RWPE2 (cell line): ENCODE data around the gene ZDHHC22.

Experiments
- ATAC-seq: fragments of 200-7000 bp; cut with Tn5 transposase; 3 replicates; pipeline ENCODE4 v1.9.1; 2021; ENCODE audit warnings: low read depth
- DNase-seq: peaks from one replicate; pipeline ENCODE4 v3.0.0-alpha.2; 2020; ENCODE audit warnings: low spot score
- H3K27ac ChIP-seq: fragments of 450-650 bp; 2 replicates; pipeline ENCODE4 v1.5.1; 2017; ENCODE audit warnings: mild to moderate bottlenecking; ENCODE audit not compliant: poor library complexity, severe bottlenecking
- H3K27me3 ChIP-seq: fragments of 250-450 bp; sonication (Bioruptor Pico); 2 replicates; pipeline ENCODE4 v1.5.1; 2021; ENCODE audit warnings: mild to moderate bottlenecking, moderate library complexity; ENCODE audit not compliant: insufficient read depth, poor library complexity, severe bottlenecking
- H3K36me3 ChIP-seq: fragments of 250-450 bp; sonication (Bioruptor Pico); 2 replicates; pipeline ENCODE4 v1.5.1; 2020; ENCODE audit warnings: low read depth, mild to moderate bottlenecking, moderate library complexity
- H3K4me1 ChIP-seq: fragments of 250-450 bp; sonication (Bioruptor Pico); 2 replicates; pipeline ENCODE4 v1.5.1; 2021; ENCODE audit warnings: mild to moderate bottlenecking, moderate library complexity; ENCODE audit not compliant: insufficient read depth, poor library complexity, severe bottlenecking
- H3K4me3 ChIP-seq: fragments of 250-450 bp; sonication (Bioruptor Pico); 2 replicates; pipeline ENCODE4 v1.5.1; 2021; ENCODE audit warnings: mild to moderate bottlenecking, moderate library complexity; ENCODE audit not compliant: severe bottlenecking
- H3K9me3 ChIP-seq: fragments of 250-450 bp; sonication (Bioruptor Pico); 2 replicates; pipeline ENCODE4 v1.5.1; 2021; ENCODE audit warnings: mild to moderate bottlenecking, moderate library complexity; ENCODE audit not compliant: severe bottlenecking
- TF ChIP-seq, protein P1 (sequence below): fragments of 450-650 bp; IDR thresholded peaks from one replicate; pipeline ENCODE4 v1.5.1; 2017; ENCODE audit warnings: mild to moderate bottlenecking, moderate library complexity; ENCODE audit not compliant: poor library complexity, severe bottlenecking

The ZDHHC22 gene, protein sequence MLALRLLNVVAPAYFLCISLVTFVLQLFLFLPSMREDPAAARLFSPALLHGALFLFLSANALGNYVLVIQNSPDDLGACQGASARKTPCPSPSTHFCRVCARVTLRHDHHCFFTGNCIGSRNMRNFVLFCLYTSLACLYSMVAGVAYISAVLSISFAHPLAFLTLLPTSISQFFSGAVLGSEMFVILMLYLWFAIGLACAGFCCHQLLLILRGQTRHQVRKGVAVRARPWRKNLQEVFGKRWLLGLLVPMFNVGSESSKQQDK

DNA sequence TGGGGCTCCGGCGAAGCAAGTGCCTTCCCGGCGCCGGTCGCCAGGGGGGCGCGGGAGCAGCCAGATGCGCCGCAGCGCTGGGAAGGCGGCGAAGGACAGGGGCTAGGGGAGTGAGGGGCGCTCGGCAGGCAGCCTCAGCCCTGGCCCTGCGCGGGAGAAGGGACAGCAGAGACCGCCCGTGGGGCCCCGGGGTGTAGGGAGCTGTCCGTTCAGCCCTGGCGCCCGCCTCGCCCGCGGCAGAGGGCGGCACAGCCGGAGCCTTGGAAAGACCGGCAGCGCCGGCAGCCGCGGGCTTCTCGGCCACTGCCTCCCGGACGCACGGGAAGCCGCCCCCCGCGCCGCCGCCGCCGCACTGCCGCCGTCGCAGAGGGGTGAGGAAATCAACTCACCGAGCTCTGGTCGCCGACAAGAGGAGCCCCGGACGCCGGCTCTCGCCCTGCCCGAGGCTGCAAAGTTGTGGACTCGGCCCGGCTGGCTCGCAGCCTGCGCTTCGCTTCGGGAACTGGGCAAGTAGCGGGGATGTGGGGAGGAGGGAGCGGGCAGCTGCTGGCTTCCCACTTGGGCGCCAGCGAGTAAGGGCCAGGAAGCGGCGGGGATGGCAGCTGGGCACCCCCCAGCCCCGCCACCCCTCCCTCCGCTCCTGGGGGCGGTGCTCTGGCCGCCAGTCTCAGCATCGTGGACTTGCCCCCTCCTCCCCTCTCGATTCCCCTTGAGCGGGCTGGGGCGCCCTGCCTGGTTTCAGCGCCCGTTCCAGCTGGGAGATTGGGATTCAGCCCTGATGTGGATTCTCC lies at the start of gene ZDHHC22:
Gene ZDHHC22 (minus strand): TSS at position 578 of the 791 bp plus-strand sequence. CDS start 2,053 bp downstream, outside the sequence.
- H3K27me3 ChIP-seq = peaks cover 91% of the 10 kb centered on the region
- TF ChIP-seq, protein P1, sequence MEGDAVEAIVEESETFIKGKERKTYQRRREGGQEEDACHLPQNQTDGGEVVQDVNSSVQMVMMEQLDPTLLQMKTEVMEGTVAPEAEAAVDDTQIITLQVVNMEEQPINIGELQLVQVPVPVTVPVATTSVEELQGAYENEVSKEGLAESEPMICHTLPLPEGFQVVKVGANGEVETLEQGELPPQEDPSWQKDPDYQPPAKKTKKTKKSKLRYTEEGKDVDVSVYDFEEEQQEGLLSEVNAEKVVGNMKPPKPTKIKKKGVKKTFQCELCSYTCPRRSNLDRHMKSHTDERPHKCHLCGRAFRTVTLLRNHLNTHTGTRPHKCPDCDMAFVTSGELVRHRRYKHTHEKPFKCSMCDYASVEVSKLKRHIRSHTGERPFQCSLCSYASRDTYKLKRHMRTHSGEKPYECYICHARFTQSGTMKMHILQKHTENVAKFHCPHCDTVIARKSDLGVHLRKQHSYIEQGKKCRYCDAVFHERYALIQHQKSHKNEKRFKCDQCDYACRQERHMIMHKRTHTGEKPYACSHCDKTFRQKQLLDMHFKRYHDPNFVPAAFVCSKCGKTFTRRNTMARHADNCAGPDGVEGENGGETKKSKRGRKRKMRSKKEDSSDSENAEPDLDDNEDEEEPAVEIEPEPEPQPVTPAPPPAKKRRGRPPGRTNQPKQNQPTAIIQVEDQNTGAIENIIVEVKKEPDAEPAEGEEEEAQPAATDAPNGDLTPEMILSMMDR = peak; percentile 65
- no peaks in the 10 kb centered on the region for H3K9me3 ChIP-seq
- peaks cover 5% of the 10 kb centered on the region for H3K4me1 ChIP-seq
- ATAC-seq = peak; percentile 66
- no peak for DNase-seq
- no peaks in the 10 kb centered on the region for H3K36me3 ChIP-seq
- H3K27ac ChIP-seq = no peak within 1 kb of the TSS
- H3K4me3 ChIP-seq = peak within 1 kb of the TSS; percentile 22

DNA sequence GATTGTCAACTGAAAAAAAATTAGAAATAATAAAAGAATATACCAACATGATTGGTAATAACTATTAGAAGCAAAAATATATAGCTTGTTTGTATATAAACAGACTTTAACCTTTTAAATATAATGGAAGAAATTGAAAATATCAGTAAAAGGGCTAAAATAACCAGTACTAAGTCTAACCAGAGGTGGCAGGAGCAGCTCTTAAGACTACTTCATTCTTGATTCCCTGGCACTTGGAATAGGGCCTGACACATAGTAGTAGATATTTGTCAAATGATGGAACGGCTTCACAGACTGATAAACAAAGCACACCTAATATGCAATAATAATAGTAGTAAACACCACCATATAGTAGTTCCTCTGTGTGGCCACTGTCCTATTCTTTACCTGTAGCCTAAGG lies 49.4 kb upstream of the ZDHHC22 start:
- TF ChIP-seq, protein P1 = peak; percentile 15
- ATAC-seq (no peak), DNase-seq (no peak)
- H3K4me3 ChIP-seq = no peak overlapping the region
- no peaks in the 10 kb centered on the region for H3K4me1 ChIP-seq
- no peaks in the 10 kb centered on the region for H3K27me3 ChIP-seq
- H3K9me3 ChIP-seq = no peaks in the 10 kb centered on the region
- no peaks in the 10 kb centered on the region for H3K36me3 ChIP-seq
- no peak overlapping the region for H3K27ac ChIP-seq

GRCh38 chr14:77189479-77189878 lies 47.9 kb upstream of the ZDHHC22 start:
- TF ChIP-seq, protein P1 = no peak
- no peak for DNase-seq
- no peak for ATAC-seq
- Histone ChIP-seq H3K27ac (no peak overlapping the region), H3K36me3 (no peaks in the 10 kb centered on the region), H3K9me3 (no peaks in the 10 kb centered on the region), H3K4me1 (peaks cover 8% of the 10 kb centered on the region), H3K4me3 (no peak overlapping the region), H3K27me3 (no peaks in the 10 kb centered on the region)

DNA sequence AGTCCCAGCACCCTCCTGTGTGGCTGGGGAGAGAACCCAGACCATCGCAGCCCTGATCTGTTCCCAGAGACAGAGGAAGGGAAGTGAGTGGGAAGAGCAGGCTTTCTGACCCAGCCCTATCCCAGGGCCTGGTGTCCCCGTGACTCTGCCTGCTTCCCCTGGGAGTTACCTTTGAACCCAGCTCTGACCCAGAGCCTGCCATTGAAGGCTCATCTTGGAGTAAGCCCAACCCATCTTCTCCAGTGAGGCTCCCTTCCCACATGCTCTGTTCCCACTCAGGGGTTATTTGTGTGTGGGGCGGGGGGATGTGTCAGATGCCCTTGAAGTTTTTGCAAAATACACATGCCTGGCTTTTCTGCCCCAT lies 46.0 kb upstream of the ZDHHC22 start:
- Histone ChIP-seq H3K36me3 (no peaks in the 10 kb centered on the region), H3K9me3 (no peaks in the 10 kb centered on the region), H3K4me1 (peaks cover 9% of the 10 kb centered on the region), H3K27me3 (no peaks in the 10 kb centered on the region), H3K4me3 (no peak overlapping the region), H3K27ac (no peak overlapping the region)
- no peak for DNase-seq
- TF ChIP-seq, protein P1 = no peak
- ATAC-seq = no peak
